Spleen (tissue), 11 donors: Measurements from ENCODE around the gene CYGB. TPM values are rescaled to one million over a fixed set of nuclear protein-coding genes. Genes with fewer than 3 reads are reported as not detected.
A peak's percentile ranks its signal among the peaks of the same experiment; 100 is the strongest.

Source experiments
- DNase-seq: peaks from one replicate; pipeline ENCODE4 v3.0.0-alpha.2; 2020
- H3K27ac ChIP-seq, 8 donors: fragments of 200-600 bp; sonication (generic) in 7 of 8; 1 replicate in 4 of 8; 2 replicates in 4 of 8; pipeline versions ENCODE4 v1.5.0 to v1.8.0; 2016 to 2021; ENCODE audit warnings: inconsistent platforms in 4 of 8, mild to moderate bottlenecking in 4 of 8, moderate library complexity in 1 of 8
- H3K27me3 ChIP-seq, 7 donors: fragments of 200-600 bp; sonication (generic) in 6 of 7; replicated peaks in 1 of 7; 1 replicate in 4 of 7; 2 replicates in 3 of 7; pipeline versions ENCODE4 v1.5.0 to v1.8.0; 2016 to 2021; ENCODE audit warnings: inconsistent platforms in 3 of 7, mild to moderate bottlenecking in 1 of 7
- H3K36me3 ChIP-seq, 6 donors: fragments of 200-600 bp; sonication (generic) in 5 of 6; 1 replicate in 4 of 6; 2 replicates in 2 of 6; pipeline versions ENCODE4 v1.5.0 to v1.8.0; 2016 to 2021; ENCODE audit warnings: inconsistent platforms in 2 of 6
- H3K4me1 ChIP-seq, 6 donors: fragments of 200-600 bp; sonication (generic) in 5 of 6; 1 replicate in 3 of 6; 2 replicates in 3 of 6; pipeline versions ENCODE4 v1.5.0 to v1.8.0; 2016 to 2021; ENCODE audit warnings: inconsistent platforms in 3 of 6
- H3K4me3 ChIP-seq, 8 donors: fragments of 200-600 bp; sonication (generic) in 7 of 8; 1 replicate in 4 of 8; 2 replicates in 4 of 8; pipeline versions ENCODE4 v1.5.0 to v1.8.0; 2016 to 2021; ENCODE audit warnings: inconsistent platforms in 4 of 8, mild to moderate bottlenecking in 4 of 8, moderate library complexity in 2 of 8
- H3K9me3 ChIP-seq, 8 donors: fragments of 200-600 bp; sonication (generic) in 7 of 8; 1 replicate in 4 of 8; 2 replicates in 4 of 8; pipeline versions ENCODE4 v1.5.0 to v1.8.0; 2016 to 2021; ENCODE audit warnings: inconsistent platforms in 4 of 8
- CTCF ChIP-seq, 11 experiments: fragments of 200-600 bp in 7 of 11; fragments of 450-650 bp in 4 of 11; sonication (generic) in 4 of 11; IDR thresholded peaks in 8 of 11; conservative IDR thresholded peaks in 3 of 11; 1 replicate in 7 of 11; 2 replicates in 4 of 11; pipeline versions ENCODE4 v1.4.0 to v1.8.0; 2016 to 2021; ENCODE audit warnings: antibody characterized with exemption in 11 of 11, inconsistent platforms in 4 of 11, mild to moderate bottlenecking in 1 of 11
- POLR2A ChIP-seq, 3 donors: fragments of 450-650 bp; IDR thresholded peaks; one replicate each; pipeline ENCODE4 v1.5.1; 2017; ENCODE audit warnings: antibody characterized with exemption in 3 of 3, mild to moderate bottlenecking in 1 of 3
- POLR2AphosphoS5 ChIP-seq, 3 donors: sonication (generic); formaldehyde crosslinking; IDR thresholded peaks; one replicate each; pipeline ENCODE4 v1.5.1; 2017; ENCODE audit warnings: antibody characterized with exemption in 3 of 3
- WGBS, 5 donors: extraction: QIAGEN DNeasy Blood & Tissue Kit in 3 of 5; methylation state at CpG; one replicate each; pipeline versions ENCODE4 v1.1.5 to v1.1.7; 2013 to 2018; 5-methylcytosine and 5-hydroxymethylcytosine counted together
- intact Hi-C: fragments of 100-400 bp; cut with DNase I; formaldehyde crosslinking; loops from one replicate; pipeline ENCODE4 v1.15.0; 2023; ENCODE audit warnings: low total_unique reads
- polyA plus RNA-seq, 3 donors: library from polyadenylated mRNA; stranded (reverse); fragments of 200-250 nt; gene quantifications; one replicate each; pipeline ENCODE4 v1.2.1, GENCODE V29; 2013
- total RNA-seq, 7 donors: library from RNA; depleted of rRNA in 3 of 7; stranded (reverse); fragments of >200 nt in 3 of 7; fragmentation: NEBNext Ultra II Directional in 4 of 7; extraction: Animal tissue kit (Norgen Biotek cat#: 25700) in 4 of 7; gene quantifications; one replicate each; pipeline versions ENCODE4 v1.1.0 to v1.2.1, GENCODE V29; 2016 to 2021
- donor health status: healthy with polysubstance abuse.
- donor health status: DM: no; HTN: no; CAD: no; lungs with moderate emphysema.
- donor health status: DM: no; HTN: no; CAD: no.
- donor health status: Bipolar disorder and iron deficiency.
- donor health status: healthy.
- donor health status: DM: no; HTN: no; CAD: no.
- donor health status: DM: yes; HTN: yes; CAD: no.

Gene CYGB
- total and polyA plus RNA-seq, 10 donors, result 3.5 to 21.0 (median 7.7) TPM

- H3K36me3 ChIP-seq, result peaks cover 0 to 7% (median 0%) of the 10 kb centered on the region in 6 donors
- peaks cover 0 to 15% (median 4%) of the 10 kb centered on the region in 6 donors for H3K4me1 ChIP-seq
- intact Hi-C loops, result no loop called here
- 88 to 96% (median 94%) methylated on average over 10 to 11 of the region's 11 CpGs for WGBS, 5 donors
- H3K27ac ChIP-seq, result no peak overlapping the region
- H3K9me3 ChIP-seq, result no peaks in the 10 kb centered on the region
- DNase-seq, result no peak
- TF ChIP-seq POLR2AphosphoS5 (IDR thresholded peaks at IDR 0.05), result no peak
- no peak for TF ChIP-seq POLR2A (IDR thresholded peaks at IDR 0.05)
- no peak for TF ChIP-seq CTCF (IDR thresholded peaks at IDR 0.05 in 8 of 11, conservative IDR thresholded peaks at IDR 0.05 in 3 of 11)
- H3K4me3 ChIP-seq, result no peak overlapping the region
- no peaks in the 10 kb centered on the region for H3K27me3 ChIP-seq
Measured at GRCh38 chr17:76574166-76574565, 36.7 kb upstream of the CYGB start.

- intact Hi-C loops, result no loop called here
- Histone ChIP-seq H3K27ac (no peak overlapping the region), H3K36me3 (peaks cover 0 to 7% (median 0%) of the 10 kb centered on the region in 6 donors), H3K4me1 (peaks cover 0 to 25% (median 11%) of the 10 kb centered on the region in 6 donors), H3K9me3 (no peaks in the 10 kb centered on the region), H3K27me3 (no peaks in the 10 kb centered on the region), H3K4me3 (no peak overlapping the region)
- TF ChIP-seq CTCF (IDR thresholded peaks at IDR 0.05 in 8 of 11, conservative IDR thresholded peaks at IDR 0.05 in 3 of 11) (no peak), POLR2A (IDR thresholded peaks at IDR 0.05) (no peak), POLR2AphosphoS5 (IDR thresholded peaks at IDR 0.05) (no peak)
- 78 to 95% (median 93%) methylated on average over 10 of the region's 10 CpGs for WGBS, 5 donors
- DNase-seq, result no peak
Measured at GRCh38 chr17:76573096-76573495, 35.6 kb upstream of the CYGB start.

- peak; percentile 47 for DNase-seq
- Histone ChIP-seq H3K27me3 (no peaks in the 10 kb centered on the region), H3K36me3 (peaks cover 0 to 7% (median 0%) of the 10 kb centered on the region in 6 donors), H3K4me3 (no peak overlapping the region), H3K4me1 (peaks cover 4 to 33% (median 18%) of the 10 kb centered on the region in 6 donors), H3K9me3 (no peaks in the 10 kb centered on the region), H3K27ac (no peak overlapping the region)
- 88 to 91% (median 90%) methylated on average over 13 to 17 of the region's 17 CpGs for WGBS, 5 donors
- intact Hi-C loops, result no loop called here
- no peak for TF ChIP-seq POLR2A (IDR thresholded peaks at IDR 0.05)
- TF ChIP-seq CTCF (IDR thresholded peaks at IDR 0.05 in 8 of 11, conservative IDR thresholded peaks at IDR 0.05 in 3 of 11), result no peak
Measured at GRCh38 chr17:76572201-76572910, 34.8 kb upstream of the CYGB start.

GRCh38 chr17:76570877-76571471 is 33.5 kb upstream of the CYGB start:
- no peaks in the 10 kb centered on the region for H3K9me3 ChIP-seq
- intact Hi-C loops, result no loop called here
- DNase-seq, result peak; percentile 47
- H3K4me3 ChIP-seq, result no peak overlapping the region
- peaks cover 0 to 20% (median 6%) of the 10 kb centered on the region in 6 donors for H3K36me3 ChIP-seq
- H3K27ac ChIP-seq, result no peak overlapping the region
- 91 to 97% (median 92%) methylated on average over 13 of the region's 13 CpGs for WGBS, 5 donors
- no peaks in the 10 kb centered on the region for H3K27me3 ChIP-seq
- no peak for TF ChIP-seq POLR2AphosphoS5 (IDR thresholded peaks at IDR 0.05)
- no peak for TF ChIP-seq POLR2A (IDR thresholded peaks at IDR 0.05)
- TF ChIP-seq CTCF (IDR thresholded peaks at IDR 0.05 in 8 of 11, conservative IDR thresholded peaks at IDR 0.05 in 3 of 11), result no peak
- peaks cover 4 to 47% (median 20%) of the 10 kb centered on the region in 6 donors for H3K4me1 ChIP-seq
